HCT116 (cell line): Measurements from ENCODE around the gene STXBP5.

Source experiments
- EZH2 ChIP-seq: fragments of 200-600 bp; sonication (generic); IDR thresholded peaks from 2 replicates; pipeline ENCODE4 v1.6.1; 2017; ENCODE audit warnings: antibody characterized with exemption, mixed run types
- SIN3A ChIP-seq: IDR thresholded peaks from 2 replicates; pipeline ENCODE4 v1.6.1; 2012; ENCODE audit warnings: low read depth
- SRF ChIP-seq: IDR thresholded peaks from 2 replicates; pipeline ENCODE4 v1.6.1; 2012; ENCODE audit warnings: low read depth
- TF ChIP-seq, protein P1 (sequence below), 3 experiments: fragments of 200-600 bp in 1 of 3; sonication (generic) in 1 of 3; IDR thresholded peaks in 2 of 3; conservative IDR thresholded peaks in 1 of 3; 2 replicates each; pipeline ENCODE4 v1.5.1; 2012 to 2017; ENCODE audit warnings: low read depth in 2 of 3, low read length in 2 of 3, antibody characterized with exemption in 1 of 3, borderline replicate concordance in 1 of 3, control low read depth in 1 of 3, mild to moderate bottlenecking in 1 of 3, mixed read lengths in 1 of 3, mixed run types in 1 of 3, moderate library complexity in 1 of 3; ENCODE audit not compliant: insufficient read depth in 1 of 3
- TF ChIP-seq, protein P2 (sequence below): IDR thresholded peaks from 2 replicates; pipeline ENCODE4 v1.6.1; 2012

- TF ChIP-seq SRF (no peak), EZH2 (no peak), SIN3A (no peak)
- TF ChIP-seq, protein P1, sequence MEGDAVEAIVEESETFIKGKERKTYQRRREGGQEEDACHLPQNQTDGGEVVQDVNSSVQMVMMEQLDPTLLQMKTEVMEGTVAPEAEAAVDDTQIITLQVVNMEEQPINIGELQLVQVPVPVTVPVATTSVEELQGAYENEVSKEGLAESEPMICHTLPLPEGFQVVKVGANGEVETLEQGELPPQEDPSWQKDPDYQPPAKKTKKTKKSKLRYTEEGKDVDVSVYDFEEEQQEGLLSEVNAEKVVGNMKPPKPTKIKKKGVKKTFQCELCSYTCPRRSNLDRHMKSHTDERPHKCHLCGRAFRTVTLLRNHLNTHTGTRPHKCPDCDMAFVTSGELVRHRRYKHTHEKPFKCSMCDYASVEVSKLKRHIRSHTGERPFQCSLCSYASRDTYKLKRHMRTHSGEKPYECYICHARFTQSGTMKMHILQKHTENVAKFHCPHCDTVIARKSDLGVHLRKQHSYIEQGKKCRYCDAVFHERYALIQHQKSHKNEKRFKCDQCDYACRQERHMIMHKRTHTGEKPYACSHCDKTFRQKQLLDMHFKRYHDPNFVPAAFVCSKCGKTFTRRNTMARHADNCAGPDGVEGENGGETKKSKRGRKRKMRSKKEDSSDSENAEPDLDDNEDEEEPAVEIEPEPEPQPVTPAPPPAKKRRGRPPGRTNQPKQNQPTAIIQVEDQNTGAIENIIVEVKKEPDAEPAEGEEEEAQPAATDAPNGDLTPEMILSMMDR (IDR thresholded peaks at IDR 0.05 in 2 of 3, conservative IDR thresholded peaks at IDR 0.05 in 1 of 3; ENCODE audit: borderline replicate concordance in 1 of 3, insufficient read depth in 1 of 3, low read depth in 2 of 3, low read length in 2 of 3), result no peak
- TF ChIP-seq, protein P2, sequence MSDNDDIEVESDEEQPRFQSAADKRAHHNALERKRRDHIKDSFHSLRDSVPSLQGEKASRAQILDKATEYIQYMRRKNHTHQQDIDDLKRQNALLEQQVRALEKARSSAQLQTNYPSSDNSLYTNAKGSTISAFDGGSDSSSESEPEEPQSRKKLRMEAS, result no peak
Observed at GRCh38 chr6:147203311-147204059, 732 bp upstream of the STXBP5 start.
